ENCODE measurements around the gene ASB13.

ASB13 gene

GRCh38 chr10:5708356-5708755 is 42.0 kb upstream of the ASB13 start:
- Histone ChIP-seq H3K27me3 (ENCODE audit: insufficient read depth, low read depth) (no peaks in the 10 kb centered on the region), H3K9ac (no peak overlapping the region), H3K4me3 (IDR thresholded peaks at IDR 0.05; ENCODE audit: insufficient read depth, low read depth, low read length) (no peak overlapping the region), H2AFZ (ENCODE audit: low read depth) (no peak overlapping the region), H3K4me2 (no peak overlapping the region), H3K27ac (no peak overlapping the region), H3K79me2 (ENCODE audit: insufficient read depth, low read depth) (peaks cover 98% of the 10 kb centered on the region), H3K36me3 (ENCODE audit: insufficient read depth) (no peaks in the 10 kb centered on the region), H4K20me1 (ENCODE audit: insufficient read depth) (peaks cover 38% of the 10 kb centered on the region), H3K4me1 (ENCODE audit: low read depth, poor library complexity, severe bottlenecking) (peaks cover 28% of the 10 kb centered on the region)
- TF ChIP-seq, protein P1, sequence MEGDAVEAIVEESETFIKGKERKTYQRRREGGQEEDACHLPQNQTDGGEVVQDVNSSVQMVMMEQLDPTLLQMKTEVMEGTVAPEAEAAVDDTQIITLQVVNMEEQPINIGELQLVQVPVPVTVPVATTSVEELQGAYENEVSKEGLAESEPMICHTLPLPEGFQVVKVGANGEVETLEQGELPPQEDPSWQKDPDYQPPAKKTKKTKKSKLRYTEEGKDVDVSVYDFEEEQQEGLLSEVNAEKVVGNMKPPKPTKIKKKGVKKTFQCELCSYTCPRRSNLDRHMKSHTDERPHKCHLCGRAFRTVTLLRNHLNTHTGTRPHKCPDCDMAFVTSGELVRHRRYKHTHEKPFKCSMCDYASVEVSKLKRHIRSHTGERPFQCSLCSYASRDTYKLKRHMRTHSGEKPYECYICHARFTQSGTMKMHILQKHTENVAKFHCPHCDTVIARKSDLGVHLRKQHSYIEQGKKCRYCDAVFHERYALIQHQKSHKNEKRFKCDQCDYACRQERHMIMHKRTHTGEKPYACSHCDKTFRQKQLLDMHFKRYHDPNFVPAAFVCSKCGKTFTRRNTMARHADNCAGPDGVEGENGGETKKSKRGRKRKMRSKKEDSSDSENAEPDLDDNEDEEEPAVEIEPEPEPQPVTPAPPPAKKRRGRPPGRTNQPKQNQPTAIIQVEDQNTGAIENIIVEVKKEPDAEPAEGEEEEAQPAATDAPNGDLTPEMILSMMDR (conservative IDR thresholded peaks at IDR 0.05; ENCODE audit: low read depth, low read length) = no peak

DNA sequence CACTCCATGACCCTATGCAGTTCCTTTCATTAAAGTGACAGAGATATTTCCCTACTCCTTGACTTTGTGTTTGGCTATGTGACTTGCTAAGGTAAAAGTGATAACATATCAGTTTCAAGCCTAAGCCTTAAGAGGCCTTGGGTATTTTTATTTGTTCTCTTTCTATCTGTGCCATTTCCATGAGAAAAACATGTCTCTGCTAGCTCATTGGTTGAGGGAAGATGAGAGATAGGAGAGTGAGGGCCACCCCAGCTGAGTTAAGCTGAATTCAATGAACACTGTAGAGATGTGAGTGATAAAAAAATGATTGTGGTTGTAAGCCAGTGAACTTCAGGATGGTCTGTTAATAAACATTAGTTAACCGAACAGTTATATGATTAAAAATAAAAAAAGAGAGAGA is 31.7 kb upstream of the ASB13 start:
- no peak overlapping the region for H2AFZ ChIP-seq (ENCODE audit: low read depth)
- H3K4me3 ChIP-seq (IDR thresholded peaks at IDR 0.05; ENCODE audit: insufficient read depth, low read depth, low read length) = no peak overlapping the region
- no peaks in the 10 kb centered on the region for H3K36me3 ChIP-seq (ENCODE audit: insufficient read depth)
- H3K9ac ChIP-seq = no peak overlapping the region
- no peak overlapping the region for H3K4me2 ChIP-seq
- TF ChIP-seq, protein P1 (conservative IDR thresholded peaks at IDR 0.05; ENCODE audit: low read depth, low read length) = no peak
- peaks cover 53% of the 10 kb centered on the region for H4K20me1 ChIP-seq (ENCODE audit: insufficient read depth)
- H3K27ac ChIP-seq = no peak overlapping the region
- H3K79me2 ChIP-seq (ENCODE audit: insufficient read depth, low read depth) = peaks cover 100% of the 10 kb centered on the region
- peaks cover 26% of the 10 kb centered on the region for H3K4me1 ChIP-seq (ENCODE audit: low read depth, poor library complexity, severe bottlenecking)
- H3K27me3 ChIP-seq (ENCODE audit: insufficient read depth, low read depth) = no peaks in the 10 kb centered on the region

GRCh38 chr10:5697342-5697741 is 30.9 kb upstream of the ASB13 start:
- H3K36me3 ChIP-seq (ENCODE audit: insufficient read depth) = no peaks in the 10 kb centered on the region
- H3K79me2 ChIP-seq (ENCODE audit: insufficient read depth, low read depth) = peaks cover 100% of the 10 kb centered on the region
- H3K4me3 ChIP-seq (IDR thresholded peaks at IDR 0.05; ENCODE audit: insufficient read depth, low read depth, low read length) = no peak overlapping the region
- peaks cover 29% of the 10 kb centered on the region for H3K4me1 ChIP-seq (ENCODE audit: low read depth, poor library complexity, severe bottlenecking)
- H3K4me2 ChIP-seq = no peak overlapping the region
- H3K27me3 ChIP-seq (ENCODE audit: insufficient read depth, low read depth) = no peaks in the 10 kb centered on the region
- no peak overlapping the region for H3K9ac ChIP-seq
- peaks cover 52% of the 10 kb centered on the region for H4K20me1 ChIP-seq (ENCODE audit: insufficient read depth)
- H3K27ac ChIP-seq = no peak overlapping the region
- no peak overlapping the region for H2AFZ ChIP-seq (ENCODE audit: low read depth)
- TF ChIP-seq, protein P1 (conservative IDR thresholded peaks at IDR 0.05; ENCODE audit: low read depth, low read length) = no peak

GRCh38 chr10:5694573-5694972 is 28.2 kb upstream of the ASB13 start:
- TF ChIP-seq, protein P1 (conservative IDR thresholded peaks at IDR 0.05; ENCODE audit: low read depth, low read length) = no peak
- H4K20me1 ChIP-seq (ENCODE audit: insufficient read depth) = peaks cover 38% of the 10 kb centered on the region
- H3K79me2 ChIP-seq (ENCODE audit: insufficient read depth, low read depth) = peaks cover 99% of the 10 kb centered on the region
- peaks cover 29% of the 10 kb centered on the region for H3K4me1 ChIP-seq (ENCODE audit: low read depth, poor library complexity, severe bottlenecking)
- H3K27me3 ChIP-seq (ENCODE audit: insufficient read depth, low read depth) = no peaks in the 10 kb centered on the region
- H3K4me3 ChIP-seq (IDR thresholded peaks at IDR 0.05; ENCODE audit: insufficient read depth, low read depth, low read length) = no peak overlapping the region
- H3K36me3 ChIP-seq (ENCODE audit: insufficient read depth) = no peaks in the 10 kb centered on the region
- no peak overlapping the region for H3K27ac ChIP-seq
- no peak overlapping the region for H3K9ac ChIP-seq
- H3K4me2 ChIP-seq = no peak overlapping the region
- H2AFZ ChIP-seq (ENCODE audit: low read depth) = no peak overlapping the region

All from KMS-11 (cell line).